Hepatocyte (in vitro differentiated cells): ENCODE data around the gene FBXL3.

ENCODE experiments used
- EZH2 ChIP-seq: fragments of 200-600 bp; sonication (generic); IDR thresholded peaks from 2 replicates; pipeline ENCODE4 v1.6.1; 2016; ENCODE audit warnings: antibody characterized with exemption, mild to moderate bottlenecking, borderline replicate concordance
- TF ChIP-seq, protein P1 (sequence below): fragments of 200-600 bp; sonication (generic); IDR thresholded peaks from 2 replicates; pipeline ENCODE4 v1.5.1; 2016; ENCODE audit warnings: antibody characterized with exemption, mild to moderate bottlenecking; ENCODE audit not compliant: poor library complexity

DNA sequence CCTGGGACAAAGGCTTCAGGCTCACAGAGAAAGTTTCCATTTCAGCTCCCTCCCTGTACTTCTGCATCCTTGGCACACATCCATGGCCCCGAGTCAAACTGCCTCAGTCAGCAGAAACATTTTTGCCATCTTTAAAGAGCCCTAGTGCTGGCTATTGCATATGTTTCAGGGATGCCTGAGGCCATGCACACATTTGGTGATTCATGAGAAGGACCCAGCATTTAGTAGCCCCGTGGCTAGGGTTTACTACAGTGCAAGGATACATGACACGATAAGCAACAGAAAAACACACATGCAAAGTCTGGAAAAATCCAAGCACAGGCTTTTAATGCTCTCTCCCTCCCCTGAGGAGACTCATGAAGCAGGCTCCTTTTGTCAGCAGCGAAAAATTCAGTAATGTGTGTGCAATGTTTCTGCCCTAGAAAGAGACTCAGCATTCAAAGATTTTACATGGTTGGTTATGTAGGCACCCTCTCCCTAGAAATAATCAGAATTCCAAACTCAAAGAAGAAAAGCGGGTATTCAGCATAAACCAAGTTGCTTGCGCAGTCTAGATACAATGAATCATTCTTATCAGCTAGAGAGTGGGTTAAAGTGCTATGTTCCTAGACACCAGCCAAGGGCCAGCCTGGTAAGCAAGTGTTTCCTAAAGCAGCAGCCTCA lies 61.1 kb downstream of the FBXL3 start:
- TF ChIP-seq, protein P1, sequence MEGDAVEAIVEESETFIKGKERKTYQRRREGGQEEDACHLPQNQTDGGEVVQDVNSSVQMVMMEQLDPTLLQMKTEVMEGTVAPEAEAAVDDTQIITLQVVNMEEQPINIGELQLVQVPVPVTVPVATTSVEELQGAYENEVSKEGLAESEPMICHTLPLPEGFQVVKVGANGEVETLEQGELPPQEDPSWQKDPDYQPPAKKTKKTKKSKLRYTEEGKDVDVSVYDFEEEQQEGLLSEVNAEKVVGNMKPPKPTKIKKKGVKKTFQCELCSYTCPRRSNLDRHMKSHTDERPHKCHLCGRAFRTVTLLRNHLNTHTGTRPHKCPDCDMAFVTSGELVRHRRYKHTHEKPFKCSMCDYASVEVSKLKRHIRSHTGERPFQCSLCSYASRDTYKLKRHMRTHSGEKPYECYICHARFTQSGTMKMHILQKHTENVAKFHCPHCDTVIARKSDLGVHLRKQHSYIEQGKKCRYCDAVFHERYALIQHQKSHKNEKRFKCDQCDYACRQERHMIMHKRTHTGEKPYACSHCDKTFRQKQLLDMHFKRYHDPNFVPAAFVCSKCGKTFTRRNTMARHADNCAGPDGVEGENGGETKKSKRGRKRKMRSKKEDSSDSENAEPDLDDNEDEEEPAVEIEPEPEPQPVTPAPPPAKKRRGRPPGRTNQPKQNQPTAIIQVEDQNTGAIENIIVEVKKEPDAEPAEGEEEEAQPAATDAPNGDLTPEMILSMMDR: no peak
- TF ChIP-seq EZH2: no peak
